Activated T-helper 1 cell treated with anti-CD3 and anti-CD28 coated beads, Interleukin-2, amount 50 U/mL, for 16 hours (primary cell): ENCODE results near the gene CXorf65.

ENCODE experiments used
- DNase-seq, 2 donors: peaks; one replicate each; pipeline ENCODE4 v3.0.0-alpha.2; 2020; ENCODE audit warnings: low read depth in 1 of 2, low spot score in 1 of 2

Gene CXorf65

GRCh38 chrX:71106427-71106826 lies at the start of gene CXorf65:
TSS of gene CXorf65 (minus strand) at chrX:71106740. CDS start at chrX:71106556, 184 bp downstream.
- no peak for DNase-seq

GRCh38 chrX:71154641-71155040 lies 48.1 kb upstream of the CXorf65 start:
- no peak for DNase-seq

GRCh38 chrX:71154196-71154595 lies 47.7 kb upstream of the CXorf65 start:
- no peak for DNase-seq

- no peak for DNase-seq
Observed at GRCh38 chrX:71151366-71151765, 44.8 kb upstream of the CXorf65 start.

- no peak for DNase-seq
Observed at GRCh38 chrX:71148278-71148663, 41.7 kb upstream of the CXorf65 start.

- DNase-seq = no peak
Observed at GRCh38 chrX:71147496-71148277, 41.1 kb upstream of the CXorf65 start.

GRCh38 chrX:71144651-71145050 lies 38.1 kb upstream of the CXorf65 start, which contains the start of gene NLGN3:
TSS of gene NLGN3 (plus strand) at chrX:71144841. CDS start at chrX:71147750, 2,909 bp downstream.
- DNase-seq = no peak

GRCh38 chrX:71143508-71143907 lies 37.0 kb upstream of the CXorf65 start:
- DNase-seq = no peak

- DNase-seq = no peak
Observed at GRCh38 chrX:71140440-71140839, 33.9 kb upstream of the CXorf65 start.

GRCh38 chrX:71131510-71131909 lies 25.0 kb upstream of the CXorf65 start:
- no peak for DNase-seq

GRCh38 chrX:71128915-71129765 lies 22.6 kb upstream of the CXorf65 start:
- DNase-seq = peak; percentile 53 to 64

GRCh38 chrX:71128166-71128833 lies 21.8 kb upstream of the CXorf65 start:
- no peak for DNase-seq

GRCh38 chrX:71118985-71119535 lies 12.5 kb upstream of the CXorf65 start:
- DNase-seq = no peak

- peak; percentile 44 to 69 for DNase-seq
Observed at GRCh38 chrX:71118032-71118984, 11.8 kb upstream of the CXorf65 start, which contains the start of gene MED12. TSS of gene MED12 (plus strand) at chrX:71118596. CDS start at chrX:71118755, 159 bp downstream.

GRCh38 chrX:71117358-71117757 lies 10.8 kb upstream of the CXorf65 start:
- no peak for DNase-seq

GRCh38 chrX:71111921-71112431 lies 5.4 kb upstream of the CXorf65 start:
- no peak for DNase-seq

- peak; percentile 34 to 72 for DNase-seq
Observed at GRCh38 chrX:71111141-71111843, 4.8 kb upstream of the CXorf65 start, which contains the start of gene IL2RG. TSS of gene IL2RG (minus strand) at chrX:71111577. CDS start at chrX:71111539, 38 bp downstream.

GRCh38 chrX:71109051-71109450 lies 2.5 kb upstream of the CXorf65 start:
- DNase-seq = no peak

GRCh38 chrX:71107762-71108360 lies 1.3 kb upstream of the CXorf65 start:
- DNase-seq = no peak
